SK-N-SH treated with all-trans-retinoic acid at 6 μM for 48 hours (cell line): ENCODE results near the gene GAREM2.

Experiments
- ATAC-seq: fragments of 200-7000 bp; cut with Tn5 transposase; 3 replicates; pipeline ENCODE4 v1.9.1; 2020; ENCODE audit warnings: mild to moderate bottlenecking, moderate library complexity
- ARNTL ChIP-seq: fragments of 450-650 bp; formaldehyde crosslinking; IDR thresholded peaks from 2 replicates; pipeline ENCODE4 v1.5.0; 2020; ENCODE audit warnings: low read depth, mild to moderate bottlenecking, moderate library complexity, borderline replicate concordance
- BACH2 ChIP-seq: fragments of 250-450 bp; sonication (Bioruptor Pico); IDR thresholded peaks from 2 replicates; pipeline ENCODE4 v1.9.0; 2021; ENCODE audit warnings: mild to moderate bottlenecking, borderline replicate concordance
- CREB5 ChIP-seq: fragments of 250-450 bp; sonication (Bioruptor Pico); IDR thresholded peaks from 2 replicates; pipeline ENCODE4 v1.5.1; 2020; ENCODE audit warnings: low read depth, mild to moderate bottlenecking, moderate library complexity
- CSDC2 ChIP-seq: fragments of 250-450 bp; sonication (Bioruptor Pico); IDR thresholded peaks from 2 replicates; pipeline ENCODE4 v1.5.0; 2020; ENCODE audit warnings: mild to moderate bottlenecking, moderate library complexity
- ESRRG ChIP-seq: fragments of 250-450 bp; sonication (Bioruptor Pico); IDR thresholded peaks from 2 replicates; pipeline ENCODE4 v1.6.1; 2021; ENCODE audit warnings: mild to moderate bottlenecking
- GLIS3 ChIP-seq: fragments of 250-450 bp; sonication (Bioruptor Pico); IDR thresholded peaks from 2 replicates; pipeline ENCODE4 v1.5.0; 2020; ENCODE audit warnings: mild to moderate bottlenecking, moderate library complexity
- ISL1 ChIP-seq: fragments of 250-450 bp; sonication (Bioruptor Pico); IDR thresholded peaks from 2 replicates; pipeline ENCODE4 v2.1.2; 2022; ENCODE audit warnings: mild to moderate bottlenecking, moderate library complexity
- PPARA ChIP-seq: fragments of 250-450 bp; sonication (Bioruptor Pico); IDR thresholded peaks from 2 replicates; pipeline ENCODE4 v1.5.0; 2020; ENCODE audit warnings: mild to moderate bottlenecking, borderline replicate concordance
- RARB ChIP-seq: fragments of 250-450 bp; sonication (Bioruptor Pico); IDR thresholded peaks from 2 replicates; pipeline ENCODE4 v1.8.0; 2021; ENCODE audit warnings: mild to moderate bottlenecking, moderate library complexity
- SNAI2 ChIP-seq: fragments of 250-450 bp; sonication (Bioruptor Pico); IDR thresholded peaks from 2 replicates; pipeline ENCODE4 v1.5.0; 2020; ENCODE audit warnings: mild to moderate bottlenecking, moderate library complexity
- TCF4 ChIP-seq: fragments of 250-450 bp; sonication (Bioruptor Pico); IDR thresholded peaks from 2 replicates; pipeline ENCODE4 v1.8.0; 2021; ENCODE audit warnings: mild to moderate bottlenecking, moderate library complexity, borderline replicate concordance
- TOX ChIP-seq: fragments of 250-450 bp; sonication (Bioruptor Pico); IDR thresholded peaks from 2 replicates; pipeline ENCODE4 v1.8.0; 2021; ENCODE audit warnings: mild to moderate bottlenecking, moderate library complexity, borderline replicate concordance
- ZC3H10 ChIP-seq: fragments of 250-450 bp; sonication (Bioruptor Pico); IDR thresholded peaks from 2 replicates; pipeline ENCODE4 v1.5.1; 2021; ENCODE audit warnings: mild to moderate bottlenecking, moderate library complexity
- ZFP3 ChIP-seq: fragments of 250-450 bp; sonication (Bioruptor Pico); IDR thresholded peaks from 2 replicates; pipeline ENCODE4 v1.5.0; 2020; ENCODE audit warnings: mild to moderate bottlenecking, moderate library complexity
- ZFP30 ChIP-seq: fragments of 450-650 bp; formaldehyde crosslinking; IDR thresholded peaks from 2 replicates; pipeline ENCODE4 v1.5.0; 2022; ENCODE audit warnings: mild to moderate bottlenecking, moderate library complexity
- ZNF565 ChIP-seq: fragments of 450-650 bp; formaldehyde crosslinking; conservative IDR thresholded peaks from 2 replicates; pipeline ENCODE4 v1.5.0; 2020; ENCODE audit warnings: low read depth, mild to moderate bottlenecking, moderate library complexity
- ZNF70 ChIP-seq: fragments of 450-650 bp; formaldehyde crosslinking; IDR thresholded peaks from 2 replicates; pipeline ENCODE4 v1.5.0; 2020; ENCODE audit warnings: mild to moderate bottlenecking, moderate library complexity
- ZNF8 ChIP-seq: fragments of 450-650 bp; formaldehyde crosslinking; IDR thresholded peaks from 2 replicates; pipeline ENCODE4 v1.5.0; 2020; ENCODE audit warnings: mild to moderate bottlenecking, moderate library complexity
- TF ChIP-seq, protein P1 (sequence below): fragments of 250-450 bp; sonication (Bioruptor Pico); IDR thresholded peaks from 2 replicates; pipeline ENCODE4 v1.5.0; 2020; ENCODE audit warnings: mild to moderate bottlenecking, moderate library complexity
- TF ChIP-seq, protein P2 (sequence below): fragments of 250-450 bp; sonication (Bioruptor Pico); IDR thresholded peaks from 2 replicates; pipeline ENCODE4 v1.8.0; 2021; ENCODE audit warnings: low read depth, mild to moderate bottlenecking, moderate library complexity, borderline replicate concordance
- TF ChIP-seq, protein P3 (sequence below): fragments of 250-450 bp; sonication (Bioruptor Pico); IDR thresholded peaks from 2 replicates; pipeline ENCODE4 v1.5.1; 2021; ENCODE audit warnings: mild to moderate bottlenecking, moderate library complexity

GAREM2 gene

DNA sequence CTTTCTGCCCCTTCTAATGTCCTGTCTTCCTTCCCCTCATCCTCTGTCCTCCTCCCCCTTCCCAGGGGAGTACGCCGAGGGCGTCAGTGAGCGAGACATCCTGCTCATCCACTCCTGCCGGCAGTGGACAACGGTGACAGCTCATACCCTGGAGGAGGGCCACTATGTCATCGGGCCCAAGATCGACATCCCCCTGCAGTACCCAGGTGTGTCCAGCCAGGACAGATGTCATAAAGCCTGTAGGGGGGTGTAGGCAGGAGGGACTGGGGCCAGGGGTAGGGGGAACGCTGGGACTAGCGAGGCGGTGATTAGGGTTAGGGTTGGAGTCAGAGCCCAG lies 3.4 kb downstream of the GAREM2 start:
- TF ChIP-seq, protein P1, sequence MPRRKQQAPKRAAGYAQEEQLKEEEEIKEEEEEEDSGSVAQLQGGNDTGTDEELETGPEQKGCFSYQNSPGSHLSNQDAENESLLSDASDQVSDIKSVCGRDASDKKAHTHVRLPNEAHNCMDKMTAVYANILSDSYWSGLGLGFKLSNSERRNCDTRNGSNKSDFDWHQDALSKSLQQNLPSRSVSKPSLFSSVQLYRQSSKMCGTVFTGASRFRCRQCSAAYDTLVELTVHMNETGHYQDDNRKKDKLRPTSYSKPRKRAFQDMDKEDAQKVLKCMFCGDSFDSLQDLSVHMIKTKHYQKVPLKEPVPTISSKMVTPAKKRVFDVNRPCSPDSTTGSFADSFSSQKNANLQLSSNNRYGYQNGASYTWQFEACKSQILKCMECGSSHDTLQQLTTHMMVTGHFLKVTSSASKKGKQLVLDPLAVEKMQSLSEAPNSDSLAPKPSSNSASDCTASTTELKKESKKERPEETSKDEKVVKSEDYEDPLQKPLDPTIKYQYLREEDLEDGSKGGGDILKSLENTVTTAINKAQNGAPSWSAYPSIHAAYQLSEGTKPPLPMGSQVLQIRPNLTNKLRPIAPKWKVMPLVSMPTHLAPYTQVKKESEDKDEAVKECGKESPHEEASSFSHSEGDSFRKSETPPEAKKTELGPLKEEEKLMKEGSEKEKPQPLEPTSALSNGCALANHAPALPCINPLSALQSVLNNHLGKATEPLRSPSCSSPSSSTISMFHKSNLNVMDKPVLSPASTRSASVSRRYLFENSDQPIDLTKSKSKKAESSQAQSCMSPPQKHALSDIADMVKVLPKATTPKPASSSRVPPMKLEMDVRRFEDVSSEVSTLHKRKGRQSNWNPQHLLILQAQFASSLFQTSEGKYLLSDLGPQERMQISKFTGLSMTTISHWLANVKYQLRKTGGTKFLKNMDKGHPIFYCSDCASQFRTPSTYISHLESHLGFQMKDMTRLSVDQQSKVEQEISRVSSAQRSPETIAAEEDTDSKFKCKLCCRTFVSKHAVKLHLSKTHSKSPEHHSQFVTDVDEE (CRISPR knock-in tag), result no peak
- TF ChIP-seq SNAI2 (CRISPR knock-in tag), result no peak
- no peak for TF ChIP-seq TCF4 (CRISPR knock-in tag)
- TF ChIP-seq ZNF70 (CRISPR knock-in tag), result no peak
- TF ChIP-seq ZC3H10 (CRISPR knock-in tag), result no peak
- no peak for TF ChIP-seq TOX (CRISPR knock-in tag)
- no peak for TF ChIP-seq BACH2 (CRISPR knock-in tag)
- TF ChIP-seq RARB (CRISPR knock-in tag), result no peak
- no peak for TF ChIP-seq GLIS3
- ATAC-seq, result no peak

- TF ChIP-seq ZFP30 (CRISPR knock-in tag), result no peak
- no peak for TF ChIP-seq ZNF565 (CRISPR knock-in tag)
- no peak for TF ChIP-seq RARB (CRISPR knock-in tag)
- TF ChIP-seq CSDC2 (CRISPR knock-in tag), result no peak
- ATAC-seq, result no peak
Observed at GRCh38 chr2:26177122-26177521, 4.2 kb downstream of the GAREM2 start.

DNA sequence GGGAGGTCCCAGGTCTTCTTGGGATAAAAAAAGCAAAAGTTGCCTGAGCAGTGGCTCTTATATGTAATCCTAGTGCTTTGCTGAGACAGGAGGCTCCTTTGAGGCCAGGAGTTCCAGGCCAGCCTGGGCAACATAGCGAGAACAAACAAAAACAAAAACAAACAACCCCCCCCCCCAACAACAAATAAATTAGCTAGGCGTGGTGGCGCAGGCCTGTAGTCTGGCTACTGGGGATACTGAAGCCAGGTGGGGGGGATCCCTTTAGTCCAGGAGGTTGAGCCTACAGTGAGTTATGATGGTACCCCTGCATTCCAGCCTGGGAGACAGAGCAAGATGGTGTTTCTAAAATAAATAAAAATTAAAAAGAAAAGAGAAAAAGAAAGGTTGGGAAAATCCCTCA lies 5.4 kb downstream of the GAREM2 start:
- TF ChIP-seq, protein P2, sequence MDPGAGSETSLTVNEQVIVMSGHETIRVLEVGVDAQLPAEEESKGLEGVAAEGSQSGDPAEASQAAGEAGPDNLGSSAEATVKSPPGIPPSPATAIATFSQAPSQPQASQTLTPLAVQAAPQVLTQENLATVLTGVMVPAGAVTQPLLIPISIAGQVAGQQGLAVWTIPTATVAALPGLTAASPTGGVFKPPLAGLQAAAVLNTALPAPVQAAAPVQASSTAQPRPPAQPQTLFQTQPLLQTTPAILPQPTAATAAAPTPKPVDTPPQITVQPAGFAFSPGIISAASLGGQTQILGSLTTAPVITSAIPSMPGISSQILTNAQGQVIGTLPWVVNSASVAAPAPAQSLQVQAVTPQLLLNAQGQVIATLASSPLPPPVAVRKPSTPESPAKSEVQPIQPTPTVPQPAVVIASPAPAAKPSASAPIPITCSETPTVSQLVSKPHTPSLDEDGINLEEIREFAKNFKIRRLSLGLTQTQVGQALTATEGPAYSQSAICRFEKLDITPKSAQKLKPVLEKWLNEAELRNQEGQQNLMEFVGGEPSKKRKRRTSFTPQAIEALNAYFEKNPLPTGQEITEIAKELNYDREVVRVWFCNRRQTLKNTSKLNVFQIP, result no peak
- TF ChIP-seq TCF4 (CRISPR knock-in tag), result no peak
- no peak for TF ChIP-seq CREB5 (CRISPR knock-in tag)
- TF ChIP-seq ZFP30 (CRISPR knock-in tag), result no peak
- TF ChIP-seq GLIS3, result no peak
- no peak for TF ChIP-seq ZFP3 (CRISPR knock-in tag)
- TF ChIP-seq SNAI2 (CRISPR knock-in tag), result no peak
- TF ChIP-seq, protein P3, sequence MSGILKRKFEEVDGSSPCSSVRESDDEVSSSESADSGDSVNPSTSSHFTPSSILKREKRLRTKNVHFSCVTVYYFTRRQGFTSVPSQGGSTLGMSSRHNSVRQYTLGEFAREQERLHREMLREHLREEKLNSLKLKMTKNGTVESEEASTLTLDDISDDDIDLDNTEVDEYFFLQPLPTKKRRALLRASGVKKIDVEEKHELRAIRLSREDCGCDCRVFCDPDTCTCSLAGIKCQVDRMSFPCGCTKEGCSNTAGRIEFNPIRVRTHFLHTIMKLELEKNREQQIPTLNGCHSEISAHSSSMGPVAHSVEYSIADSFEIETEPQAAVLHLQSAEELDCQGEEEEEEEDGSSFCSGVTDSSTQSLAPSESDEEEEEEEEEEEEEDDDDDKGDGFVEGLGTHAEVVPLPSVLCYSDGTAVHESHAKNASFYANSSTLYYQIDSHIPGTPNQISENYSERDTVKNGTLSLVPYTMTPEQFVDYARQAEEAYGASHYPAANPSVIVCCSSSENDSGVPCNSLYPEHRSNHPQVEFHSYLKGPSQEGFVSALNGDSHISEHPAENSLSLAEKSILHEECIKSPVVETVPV (CRISPR knock-in tag), result no peak
- no peak for TF ChIP-seq CSDC2 (CRISPR knock-in tag)
- no peak for TF ChIP-seq ARNTL (CRISPR knock-in tag)
- TF ChIP-seq, protein P1 (CRISPR knock-in tag), result no peak
- TF ChIP-seq ZNF565 (CRISPR knock-in tag), result no peak
- no peak for TF ChIP-seq ZNF8 (CRISPR knock-in tag)
- TF ChIP-seq ZNF70 (CRISPR knock-in tag), result no peak
- TF ChIP-seq ISL1 (CRISPR knock-in tag), result no peak
- TF ChIP-seq ZC3H10 (CRISPR knock-in tag), result no peak
- no peak for TF ChIP-seq PPARA (CRISPR knock-in tag)
- no peak for TF ChIP-seq BACH2 (CRISPR knock-in tag)
- no peak for TF ChIP-seq RARB (CRISPR knock-in tag)
- TF ChIP-seq ESRRG (CRISPR knock-in tag), result no peak
- ATAC-seq, result no peak
